Gastrocnemius medialis (tissue), 4 donors: ENCODE results near the gene ST6GAL2.

Source experiments
- CTCF ChIP-seq, 5 experiments: fragments of 450-650 bp in 3 of 5; fragments of 200-600 bp in 2 of 5; sonication (generic) in 2 of 5; IDR thresholded peaks in 4 of 5; conservative IDR thresholded peaks in 1 of 5; 1 replicate in 4 of 5; 2 replicates in 1 of 5; pipeline ENCODE4 v1.5.1; 2016 to 2019; ENCODE audit warnings: antibody characterized with exemption in 5 of 5, mild to moderate bottlenecking in 3 of 5, moderate library complexity in 3 of 5
- POLR2A ChIP-seq, 2 donors: fragments of 450-650 bp; IDR thresholded peaks; one replicate each; pipeline ENCODE4 v1.6.1; 2017; ENCODE audit warnings: antibody characterized with exemption in 2 of 2, mild to moderate bottlenecking in 2 of 2, moderate library complexity in 2 of 2

- TF ChIP-seq CTCF (IDR thresholded peaks at IDR 0.05 in 4 of 5, conservative IDR thresholded peaks at IDR 0.05 in 1 of 5) (no peak), POLR2A (IDR thresholded peaks at IDR 0.05) (no peak)
Measured at GRCh38 chr2:106864051-106864450, 21.9 kb downstream of the ST6GAL2 start.
